Measurements from ENCODE around the gene BET1. TPM values are rescaled to one million over a fixed set of nuclear protein-coding genes. Genes with fewer than 3 reads are reported as not detected.

The BET1 gene
- total RNA-seq, 1 donor from 2014 or later: 30.5 TPM

- TF ChIP-seq CTCF (IDR thresholded peaks at IDR 0.05; ENCODE audit: unreplicated experiment): no peak
- no peaks in the 10 kb centered on the region for H3K36me3 Mint-ChIP-seq (ENCODE audit: insufficient read depth)
- DNase-seq (ENCODE audit: low spot score, unreplicated experiment): no peak
- H3K27me3 Mint-ChIP-seq: peaks cover 6% of the 10 kb centered on the region
- no peak overlapping the region for H3K4me3 Mint-ChIP-seq (ENCODE audit: low read depth)
- H3K27ac Mint-ChIP-seq: no peak overlapping the region
- H3K9me3 Mint-ChIP-seq (ENCODE audit: low read depth): no peaks in the 10 kb centered on the region
- H3K4me1 Mint-ChIP-seq (ENCODE audit: low read depth): peaks cover 10% of the 10 kb centered on the region
Measured at GRCh38 chr7:94048755-94049154, 44.6 kb upstream of the BET1 start.

- no peak for DNase-seq (ENCODE audit: low spot score, unreplicated experiment)
- TF ChIP-seq CTCF (IDR thresholded peaks at IDR 0.05; ENCODE audit: unreplicated experiment): no peak
- H3K9me3 Mint-ChIP-seq (ENCODE audit: low read depth): no peaks in the 10 kb centered on the region
- H3K36me3 Mint-ChIP-seq (ENCODE audit: insufficient read depth): no peaks in the 10 kb centered on the region
- peaks cover 6% of the 10 kb centered on the region for H3K27me3 Mint-ChIP-seq
- no peak overlapping the region for H3K4me3 Mint-ChIP-seq (ENCODE audit: low read depth)
- H3K27ac Mint-ChIP-seq: no peak overlapping the region
- H3K4me1 Mint-ChIP-seq (ENCODE audit: low read depth): peaks cover 6% of the 10 kb centered on the region
Measured at GRCh38 chr7:94047956-94048355, 43.8 kb upstream of the BET1 start.

GRCh38 chr7:94045581-94045980, 41.4 kb upstream of the BET1 start:
- Mint-ChIP-seq H3K27ac (no peak overlapping the region), H3K4me3 (ENCODE audit: low read depth) (no peak overlapping the region), H3K36me3 (ENCODE audit: insufficient read depth) (no peaks in the 10 kb centered on the region), H3K9me3 (ENCODE audit: low read depth) (no peaks in the 10 kb centered on the region), H3K27me3 (peaks cover 12% of the 10 kb centered on the region), H3K4me1 (ENCODE audit: low read depth) (peaks cover 8% of the 10 kb centered on the region)
- TF ChIP-seq CTCF (IDR thresholded peaks at IDR 0.05; ENCODE audit: unreplicated experiment): no peak
- no peak for DNase-seq (ENCODE audit: low spot score, unreplicated experiment)

GRCh38 chr7:94044806-94045205, 40.7 kb upstream of the BET1 start:
- Mint-ChIP-seq H3K36me3 (ENCODE audit: insufficient read depth) (no peaks in the 10 kb centered on the region), H3K27ac (no peak overlapping the region), H3K4me1 (ENCODE audit: low read depth) (peaks cover 9% of the 10 kb centered on the region), H3K4me3 (ENCODE audit: low read depth) (no peak overlapping the region), H3K27me3 (peaks cover 16% of the 10 kb centered on the region), H3K9me3 (ENCODE audit: low read depth) (no peaks in the 10 kb centered on the region)
- no peak for DNase-seq (ENCODE audit: low spot score, unreplicated experiment)
- TF ChIP-seq CTCF (IDR thresholded peaks at IDR 0.05; ENCODE audit: unreplicated experiment): no peak

GRCh38 chr7:94043299-94043698, 39.1 kb upstream of the BET1 start:
- DNase-seq (ENCODE audit: low spot score, unreplicated experiment): no peak
- peaks cover 19% of the 10 kb centered on the region for H3K27me3 Mint-ChIP-seq
- no peak overlapping the region for H3K4me3 Mint-ChIP-seq (ENCODE audit: low read depth)
- peaks cover 4% of the 10 kb centered on the region for H3K4me1 Mint-ChIP-seq (ENCODE audit: low read depth)
- H3K9me3 Mint-ChIP-seq (ENCODE audit: low read depth): no peaks in the 10 kb centered on the region
- no peaks in the 10 kb centered on the region for H3K36me3 Mint-ChIP-seq (ENCODE audit: insufficient read depth)
- no peak for TF ChIP-seq CTCF (IDR thresholded peaks at IDR 0.05; ENCODE audit: unreplicated experiment)
- H3K27ac Mint-ChIP-seq: no peak overlapping the region

Measured in progenitor cell of endocrine pancreas (in vitro differentiated cells).